CD4-positive, alpha-beta T cell treated with Interleukin-12 subunit alpha and Interleukin-12 subunit beta, for 1 hour (primary cell): ENCODE measurements around the gene TXNDC16.
"Not testable (repeated sequence)": the region's sequence is repeated elsewhere in the genome, so short reads cannot be mapped to it uniquely, and the experiment has no call there.

Experiments used
- DNase-seq: peaks from one replicate; pipeline ENCODE4 v3.0.0-alpha.2; 2020

Gene TXNDC16

GRCh38 chr14:52552063-52552988 lies at the start of gene TXNDC16, which contains the start of gene GPR137C:
TSS of gene TXNDC16 (minus strand) at chr14:52552505. CDS start at chr14:52543557, 8,948 bp downstream.
TSS of gene GPR137C (plus strand) at chr14:52552836. CDS start at chr14:52553148, 312 bp downstream.
- DNase-seq, result peak; percentile 99

- DNase-seq, result no peak
Observed at GRCh38 chr14:52599974-52600373, 47.7 kb upstream of the TXNDC16 start.

- DNase-seq, result no peak
Observed at GRCh38 chr14:52598568-52598967, 46.3 kb upstream of the TXNDC16 start.

GRCh38 chr14:52596861-52597260 lies 44.6 kb upstream of the TXNDC16 start:
- no peak for DNase-seq

GRCh38 chr14:52596320-52596719 lies 44.0 kb upstream of the TXNDC16 start:
- DNase-seq, result no peak

GRCh38 chr14:52590318-52590717 lies 38.0 kb upstream of the TXNDC16 start:
- no peak for DNase-seq

- no peak for DNase-seq
Observed at GRCh38 chr14:52589646-52590045, 37.3 kb upstream of the TXNDC16 start.

- no peak for DNase-seq
Observed at GRCh38 chr14:52583544-52583943, 31.2 kb upstream of the TXNDC16 start.

- DNase-seq, result no peak
Observed at GRCh38 chr14:52575858-52576257, 23.6 kb upstream of the TXNDC16 start.

GRCh38 chr14:52568454-52568853 lies 16.1 kb upstream of the TXNDC16 start:
- DNase-seq, result not testable (repeated sequence)

GRCh38 chr14:52563120-52563519 lies 10.8 kb upstream of the TXNDC16 start:
- DNase-seq, result no peak

- no peak for DNase-seq
Observed at GRCh38 chr14:52558688-52559087, 6.4 kb upstream of the TXNDC16 start.

- peak; percentile 86 for DNase-seq
Observed at GRCh38 chr14:52553671-52554575, 1.6 kb upstream of the TXNDC16 start.

GRCh38 chr14:52553002-52553670 lies 831 bp upstream of the TXNDC16 start:
- DNase-seq, result peak; percentile 44

- peak; percentile 25 for DNase-seq
Observed at GRCh38 chr14:52551696-52552062, 626 bp downstream of the TXNDC16 start.

GRCh38 chr14:52551205-52551604 lies 1.1 kb downstream of the TXNDC16 start:
- no peak for DNase-seq

- DNase-seq, result no peak
Observed at GRCh38 chr14:52550661-52551060, 1.6 kb downstream of the TXNDC16 start.

GRCh38 chr14:52547526-52547925 lies 4.8 kb downstream of the TXNDC16 start:
- DNase-seq, result no peak

- no peak for DNase-seq
Observed at GRCh38 chr14:52547027-52547426, 5.3 kb downstream of the TXNDC16 start.

- DNase-seq, result no peak
Observed at GRCh38 chr14:52546318-52546670, 6.0 kb downstream of the TXNDC16 start.

GRCh38 chr14:52545584-52546317 lies 6.6 kb downstream of the TXNDC16 start:
- DNase-seq, result no peak

GRCh38 chr14:52538623-52539022 lies 13.7 kb downstream of the TXNDC16 start:
- DNase-seq, result no peak
